Suprapubic skin (tissue), 4 donors: ENCODE measurements around the gene COL25A1.

Experiments used
- EP300 ChIP-seq: sonication (generic); formaldehyde crosslinking; IDR thresholded peaks from one replicate; pipeline ENCODE4 v1.6.1; 2017; ENCODE audit warnings: antibody characterized with exemption
- POLR2A ChIP-seq, 2 donors: fragments of 450-650 bp; IDR thresholded peaks; one replicate each; pipeline ENCODE4 v1.6.1; 2017; ENCODE audit warnings: antibody characterized with exemption in 2 of 2, mild to moderate bottlenecking in 2 of 2, moderate library complexity in 2 of 2
- POLR2AphosphoS5 ChIP-seq, 3 donors: sonication (generic); formaldehyde crosslinking; IDR thresholded peaks; one replicate each; pipeline ENCODE4 v1.6.1; 2017; ENCODE audit warnings: antibody characterized with exemption in 3 of 3
- TF ChIP-seq, protein P1 (sequence below), 2 donors: fragments of 200-600 bp in 1 of 2; fragments of 450-650 bp in 1 of 2; sonication (generic) in 1 of 2; IDR thresholded peaks; one replicate each; pipeline ENCODE4 v1.5.1; 2016 to 2019; ENCODE audit warnings: antibody characterized with exemption in 2 of 2, mild to moderate bottlenecking in 1 of 2, moderate library complexity in 1 of 2

GRCh38 chr4:108779958-108780357, 522.5 kb downstream of the COL25A1 start:
- TF ChIP-seq, protein P1, sequence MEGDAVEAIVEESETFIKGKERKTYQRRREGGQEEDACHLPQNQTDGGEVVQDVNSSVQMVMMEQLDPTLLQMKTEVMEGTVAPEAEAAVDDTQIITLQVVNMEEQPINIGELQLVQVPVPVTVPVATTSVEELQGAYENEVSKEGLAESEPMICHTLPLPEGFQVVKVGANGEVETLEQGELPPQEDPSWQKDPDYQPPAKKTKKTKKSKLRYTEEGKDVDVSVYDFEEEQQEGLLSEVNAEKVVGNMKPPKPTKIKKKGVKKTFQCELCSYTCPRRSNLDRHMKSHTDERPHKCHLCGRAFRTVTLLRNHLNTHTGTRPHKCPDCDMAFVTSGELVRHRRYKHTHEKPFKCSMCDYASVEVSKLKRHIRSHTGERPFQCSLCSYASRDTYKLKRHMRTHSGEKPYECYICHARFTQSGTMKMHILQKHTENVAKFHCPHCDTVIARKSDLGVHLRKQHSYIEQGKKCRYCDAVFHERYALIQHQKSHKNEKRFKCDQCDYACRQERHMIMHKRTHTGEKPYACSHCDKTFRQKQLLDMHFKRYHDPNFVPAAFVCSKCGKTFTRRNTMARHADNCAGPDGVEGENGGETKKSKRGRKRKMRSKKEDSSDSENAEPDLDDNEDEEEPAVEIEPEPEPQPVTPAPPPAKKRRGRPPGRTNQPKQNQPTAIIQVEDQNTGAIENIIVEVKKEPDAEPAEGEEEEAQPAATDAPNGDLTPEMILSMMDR (IDR thresholded peaks at IDR 0.05) = no peak
- TF ChIP-seq POLR2A (IDR thresholded peaks at IDR 0.05) = no peak
- TF ChIP-seq EP300 = no peak
- no peak for TF ChIP-seq POLR2AphosphoS5 (IDR thresholded peaks at IDR 0.05)
